Measurements from ENCODE around the gene AP1AR.

DNA sequence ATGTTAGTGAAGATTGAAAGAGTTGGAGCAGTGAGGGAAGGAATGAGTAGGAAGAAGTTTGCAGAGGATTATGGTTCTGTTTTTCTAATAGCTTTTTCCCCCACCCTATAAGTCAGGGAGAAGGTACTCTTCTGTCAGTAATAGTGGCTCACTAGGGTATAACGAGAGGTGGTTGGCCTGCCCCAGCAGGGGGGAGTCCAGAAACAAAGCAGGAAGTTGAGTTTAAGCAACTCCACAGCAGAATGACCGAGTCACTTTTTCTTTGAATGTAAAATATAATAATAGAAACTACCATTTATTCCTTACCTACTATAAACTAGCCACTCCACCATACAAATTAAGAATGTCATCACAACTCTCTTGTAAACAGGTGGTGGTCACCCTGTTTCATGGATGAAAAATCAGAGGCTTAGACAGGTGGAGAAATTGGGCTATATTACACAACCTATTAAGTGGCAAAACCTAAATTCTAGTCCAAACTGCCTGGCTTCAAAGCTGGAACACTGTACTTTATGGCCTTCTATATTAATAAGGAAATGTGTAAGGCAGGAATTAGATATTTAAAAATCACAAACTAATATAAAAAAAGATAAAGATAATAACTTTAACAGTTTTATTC is 21.9 kb downstream of the AP1AR start:
- TF ChIP-seq, protein P1, sequence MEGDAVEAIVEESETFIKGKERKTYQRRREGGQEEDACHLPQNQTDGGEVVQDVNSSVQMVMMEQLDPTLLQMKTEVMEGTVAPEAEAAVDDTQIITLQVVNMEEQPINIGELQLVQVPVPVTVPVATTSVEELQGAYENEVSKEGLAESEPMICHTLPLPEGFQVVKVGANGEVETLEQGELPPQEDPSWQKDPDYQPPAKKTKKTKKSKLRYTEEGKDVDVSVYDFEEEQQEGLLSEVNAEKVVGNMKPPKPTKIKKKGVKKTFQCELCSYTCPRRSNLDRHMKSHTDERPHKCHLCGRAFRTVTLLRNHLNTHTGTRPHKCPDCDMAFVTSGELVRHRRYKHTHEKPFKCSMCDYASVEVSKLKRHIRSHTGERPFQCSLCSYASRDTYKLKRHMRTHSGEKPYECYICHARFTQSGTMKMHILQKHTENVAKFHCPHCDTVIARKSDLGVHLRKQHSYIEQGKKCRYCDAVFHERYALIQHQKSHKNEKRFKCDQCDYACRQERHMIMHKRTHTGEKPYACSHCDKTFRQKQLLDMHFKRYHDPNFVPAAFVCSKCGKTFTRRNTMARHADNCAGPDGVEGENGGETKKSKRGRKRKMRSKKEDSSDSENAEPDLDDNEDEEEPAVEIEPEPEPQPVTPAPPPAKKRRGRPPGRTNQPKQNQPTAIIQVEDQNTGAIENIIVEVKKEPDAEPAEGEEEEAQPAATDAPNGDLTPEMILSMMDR (IDR thresholded peaks at IDR 0.05; ENCODE audit: insufficient read depth, low read length, poor library complexity, severe bottlenecking) = no peak
- no peak for TF ChIP-seq EZH2phosphoT487 (conservative IDR thresholded peaks at IDR 0.05; ENCODE audit: low read length)

All from SU-DHL-6 (cell line).